ENCODE results near the gene CCDC85C.

Gene CCDC85C

DNA sequence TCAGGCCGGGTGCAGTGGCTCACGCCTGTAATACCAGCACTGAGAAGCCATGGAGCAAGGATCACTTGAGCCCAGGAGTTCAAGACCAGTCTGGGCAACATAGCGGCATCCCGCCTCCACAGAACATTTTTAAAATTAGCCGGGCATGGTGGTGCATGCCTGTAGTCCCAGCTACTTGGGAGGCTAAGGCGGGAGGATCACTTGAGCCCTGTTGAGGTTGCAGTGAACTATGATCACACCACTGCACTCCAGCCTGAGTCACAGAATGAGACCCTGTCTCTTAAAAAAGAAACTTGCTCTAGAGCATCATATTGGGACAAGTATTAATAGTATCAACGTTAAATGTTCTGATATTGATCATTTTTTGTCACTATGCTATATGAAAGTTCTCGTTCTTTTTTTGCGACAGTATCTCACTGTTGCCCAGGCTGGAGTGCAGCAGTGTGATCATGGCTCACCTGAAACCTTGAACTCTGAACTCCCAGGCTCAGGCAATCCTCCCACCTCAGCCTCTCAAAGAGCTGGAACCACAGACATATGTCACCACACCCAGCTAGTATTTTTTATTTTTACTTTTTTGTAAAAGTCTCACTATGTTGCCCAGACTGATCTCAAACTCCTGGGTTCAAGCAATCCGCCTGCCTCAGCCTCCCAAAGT, 47.7 kb downstream of the CCDC85C start:
- DNase-seq (ENCODE audit: low read depth) = no peak

- no peak for DNase-seq (ENCODE audit: low read depth)
These were observed 49.1 kb downstream of the CCDC85C start for GRCh38 chr14:99554757-99555531.

- no peak for DNase-seq (ENCODE audit: low read depth)
These were observed 49.8 kb downstream of the CCDC85C start for GRCh38 chr14:99554184-99554583.

DNA sequence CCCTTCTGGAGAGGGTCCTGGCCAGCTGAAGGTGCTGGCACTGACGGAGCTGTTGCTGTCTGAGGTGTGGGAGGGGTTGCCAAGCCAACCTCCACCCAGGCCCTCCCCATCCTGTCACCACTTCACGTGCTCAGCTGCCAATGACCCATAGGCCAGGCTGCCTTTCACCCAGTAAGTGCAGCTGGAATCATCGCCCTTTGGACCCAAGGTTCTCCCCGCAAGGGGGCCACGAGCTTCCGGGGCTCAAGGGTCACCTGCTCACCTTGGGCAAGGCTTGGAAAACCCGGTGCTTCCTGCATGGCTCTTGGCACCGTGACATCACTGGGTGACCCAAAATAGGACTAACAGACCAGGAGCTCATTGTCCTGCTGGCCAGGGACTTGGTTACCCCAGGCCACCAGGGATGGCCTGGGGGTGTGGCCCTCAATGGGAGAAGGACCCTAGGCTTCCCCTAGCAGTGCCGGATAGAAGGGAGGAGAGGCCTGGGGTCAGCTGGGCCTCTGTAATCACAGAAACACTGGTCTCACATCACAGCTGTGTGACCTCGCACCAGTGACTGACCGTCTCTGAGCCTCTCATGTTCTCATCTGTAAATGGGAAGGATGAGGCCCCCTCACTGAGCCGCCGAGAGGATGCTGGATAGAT, 51.3 kb downstream of the CCDC85C start:
- DNase-seq (ENCODE audit: low read depth) = no peak

GRCh38 chr14:99552021-99552553, 51.9 kb downstream of the CCDC85C start:
- DNase-seq (ENCODE audit: low read depth) = no peak

DNA sequence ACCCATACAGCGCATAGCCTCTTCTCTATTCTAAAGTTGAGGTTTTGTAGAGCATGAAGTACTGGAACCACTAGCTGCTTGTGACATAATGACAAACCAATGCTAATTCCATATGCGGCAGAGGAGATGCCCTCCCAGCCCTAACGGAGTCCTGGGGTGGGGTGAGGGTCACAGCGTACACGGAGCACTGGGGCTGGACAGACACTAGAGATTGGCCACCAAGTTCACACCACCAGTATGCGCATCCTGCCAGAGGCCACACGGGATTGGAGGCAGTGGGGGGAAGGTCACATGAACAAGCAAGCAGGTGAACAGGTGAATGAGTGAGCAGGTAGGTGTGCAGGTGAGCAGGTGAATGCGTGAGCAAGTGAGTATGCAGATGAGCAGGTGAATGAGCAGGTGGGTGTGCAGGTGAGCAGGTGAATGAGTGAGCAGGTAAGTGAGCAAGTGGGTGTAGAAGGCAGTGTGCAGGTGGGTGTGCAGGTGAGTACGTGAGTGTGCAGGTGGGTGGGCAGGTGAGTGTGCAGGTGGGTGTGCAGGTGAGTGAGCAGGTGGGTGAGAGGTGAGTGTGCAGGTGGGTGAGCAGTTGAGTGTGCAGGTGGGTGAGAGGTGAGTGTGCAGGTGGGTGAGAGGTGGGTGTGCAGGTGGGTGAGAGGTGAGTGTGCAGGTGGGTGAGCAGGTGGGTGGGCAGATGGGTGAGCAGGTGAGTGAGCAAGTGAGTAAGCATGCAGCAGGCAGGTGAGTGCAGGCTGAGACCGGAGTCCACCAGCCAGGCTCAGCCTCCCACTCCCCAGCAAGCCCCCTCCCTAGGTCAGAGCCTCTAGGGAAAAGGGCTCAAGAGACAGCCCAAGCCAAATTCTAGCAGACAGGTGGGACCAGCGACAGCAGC, 52.7 kb downstream of the CCDC85C start:
- DNase-seq (ENCODE audit: low read depth) = no peak

DNA sequence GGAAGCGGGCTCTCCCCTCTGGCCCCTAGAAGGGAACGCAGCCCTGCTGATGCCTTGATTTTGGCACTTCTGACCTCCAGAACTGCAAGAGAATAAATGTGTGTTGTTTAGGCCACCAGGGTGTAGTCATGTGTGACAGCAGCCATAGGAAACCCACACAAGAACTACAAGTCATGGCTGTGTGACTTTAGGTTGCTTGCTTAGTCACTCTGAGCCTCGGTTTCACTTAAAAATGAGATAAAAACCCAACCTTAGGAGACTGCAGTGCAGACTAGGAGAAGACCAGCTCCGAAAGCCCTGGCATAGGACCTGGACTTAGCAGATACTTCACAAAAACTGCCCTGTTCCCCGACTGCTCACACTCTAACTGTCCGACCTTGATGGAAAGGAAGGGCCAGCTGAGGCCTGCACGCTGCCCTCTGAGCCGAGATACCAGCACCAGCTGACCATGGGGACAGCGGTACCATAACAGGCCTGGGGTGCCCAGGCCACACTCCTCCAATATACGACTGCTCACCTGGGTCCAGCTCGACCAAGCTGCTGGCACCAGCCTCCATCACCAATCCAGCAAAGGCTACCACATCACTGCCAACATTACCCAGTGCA, 53.5 kb downstream of the CCDC85C start:
- DNase-seq (ENCODE audit: low read depth) = no peak

DNA sequence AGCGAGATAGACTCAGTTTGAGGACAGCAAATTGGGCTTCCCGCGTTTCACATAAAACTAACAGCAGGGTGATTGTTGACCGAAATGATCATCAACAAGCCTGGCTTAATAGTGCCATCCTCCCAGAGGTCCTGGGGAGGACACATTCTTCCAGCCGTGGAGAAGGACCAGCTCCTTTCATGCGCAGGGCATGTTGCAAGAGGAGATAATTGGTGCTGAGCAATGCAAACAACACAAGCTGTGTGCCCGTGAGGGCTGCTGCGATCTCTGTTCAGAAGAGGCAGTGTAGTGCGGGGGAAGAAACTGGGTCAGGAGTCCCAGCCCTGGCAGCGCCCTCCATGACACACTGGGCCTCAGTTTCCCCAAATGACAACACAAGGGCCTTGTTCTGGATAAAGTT, 54.3 kb downstream of the CCDC85C start:
- peak; percentile 39 for DNase-seq (ENCODE audit: low read depth)

DNA sequence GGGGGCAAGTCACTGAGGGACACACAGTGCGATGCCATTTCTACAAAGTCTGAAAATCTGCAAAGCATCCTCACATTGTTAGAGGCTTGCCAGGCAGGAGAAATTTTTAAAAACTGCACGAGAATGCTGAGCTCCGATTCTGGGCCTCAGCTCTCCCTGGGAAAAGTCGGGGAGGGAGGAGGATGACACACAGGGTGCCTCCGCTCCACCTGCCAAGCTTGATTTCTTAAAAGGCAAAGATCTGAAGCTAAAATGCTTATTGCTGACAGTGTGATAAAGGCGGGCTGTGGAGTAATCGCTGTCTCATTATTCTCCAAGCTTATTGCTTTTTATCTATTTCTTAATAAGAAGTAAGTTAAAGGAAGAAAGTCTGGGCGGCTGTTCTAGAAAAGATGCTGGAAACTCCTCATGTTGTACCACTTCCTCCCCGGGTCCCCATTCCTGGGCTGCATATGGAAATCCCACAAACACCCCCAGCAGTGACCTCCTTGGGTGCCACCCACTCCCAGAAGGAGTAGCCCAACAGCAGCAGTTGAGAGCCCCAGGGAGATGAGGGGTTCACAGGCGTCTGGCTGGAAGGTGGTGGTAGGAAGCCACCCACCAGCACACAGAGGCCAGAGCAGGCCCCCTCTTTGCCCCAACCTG, 55.0 kb downstream of the CCDC85C start:
- DNase-seq (ENCODE audit: low read depth) = no peak

DNA sequence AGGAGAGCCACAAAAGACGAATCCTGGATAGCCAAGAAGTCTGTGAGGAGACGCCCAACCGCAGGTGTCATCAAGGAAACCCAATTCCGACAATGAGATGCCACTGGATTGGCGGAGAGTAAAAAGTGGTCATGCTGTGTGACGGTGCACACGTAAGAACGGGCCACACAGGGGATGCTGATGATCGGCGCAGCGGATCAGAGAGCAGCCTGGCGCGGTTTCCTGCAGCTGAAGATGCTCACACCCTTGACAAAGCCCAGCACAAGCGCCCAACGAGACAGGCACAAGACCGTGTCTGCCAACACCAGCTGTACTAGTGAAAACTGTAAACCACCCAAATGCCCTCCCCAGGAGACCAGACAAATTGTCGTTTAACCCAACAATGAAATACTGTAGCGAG, 55.8 kb downstream of the CCDC85C start:
- DNase-seq (ENCODE audit: low read depth) = no peak

DNA sequence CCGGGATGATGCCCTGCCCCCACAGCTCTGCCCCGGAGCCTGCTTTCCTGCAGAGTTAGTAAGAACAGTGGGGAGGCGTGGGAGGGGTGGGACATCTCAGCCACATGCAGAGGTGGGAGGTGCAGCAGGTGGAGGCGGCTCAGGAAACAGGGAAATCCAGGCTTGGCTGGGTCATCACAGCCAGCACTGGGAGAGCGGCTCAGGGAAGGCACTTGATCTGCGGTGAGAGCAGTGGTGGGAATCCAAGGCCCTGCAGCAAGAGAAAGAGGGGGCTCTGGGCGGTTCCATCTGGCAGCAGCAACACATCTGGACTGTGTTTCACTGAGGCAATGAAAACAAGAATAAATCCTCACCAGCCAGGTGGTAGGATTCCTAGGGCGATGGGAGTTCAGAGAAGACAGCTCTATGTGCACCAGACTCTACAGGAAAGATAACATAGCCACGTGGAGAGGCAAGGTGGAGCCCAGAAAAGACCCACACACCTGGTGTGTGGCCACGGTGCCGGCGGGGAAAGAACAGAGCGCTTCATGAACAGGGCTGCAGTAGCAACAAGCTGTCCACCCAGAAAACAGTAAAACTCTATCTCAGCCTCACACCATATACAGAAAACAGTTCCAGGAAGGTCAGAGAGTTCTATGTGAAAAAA, 57.6 kb downstream of the CCDC85C start:
- DNase-seq (ENCODE audit: low read depth) = no peak

DNA sequence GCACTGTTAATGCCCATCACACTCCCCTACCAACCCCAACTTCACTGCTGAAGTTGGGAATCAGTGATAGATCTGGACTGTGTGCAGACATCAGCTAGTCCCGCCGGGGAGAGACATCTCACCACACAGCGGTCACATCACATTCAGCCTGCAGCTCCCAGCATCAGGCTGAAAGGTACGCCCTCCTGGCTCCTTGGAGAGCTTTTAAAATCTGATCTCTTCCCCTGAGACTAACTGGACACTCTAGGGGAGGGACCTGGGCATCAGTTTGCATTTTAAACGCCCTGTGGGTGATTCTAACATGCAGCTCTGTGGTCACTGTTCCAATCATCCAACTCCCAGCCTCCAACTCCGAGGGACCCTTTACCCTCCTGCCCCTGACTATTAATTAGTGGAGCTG, 58.4 kb downstream of the CCDC85C start:
- DNase-seq (ENCODE audit: low read depth) = no peak

DNA sequence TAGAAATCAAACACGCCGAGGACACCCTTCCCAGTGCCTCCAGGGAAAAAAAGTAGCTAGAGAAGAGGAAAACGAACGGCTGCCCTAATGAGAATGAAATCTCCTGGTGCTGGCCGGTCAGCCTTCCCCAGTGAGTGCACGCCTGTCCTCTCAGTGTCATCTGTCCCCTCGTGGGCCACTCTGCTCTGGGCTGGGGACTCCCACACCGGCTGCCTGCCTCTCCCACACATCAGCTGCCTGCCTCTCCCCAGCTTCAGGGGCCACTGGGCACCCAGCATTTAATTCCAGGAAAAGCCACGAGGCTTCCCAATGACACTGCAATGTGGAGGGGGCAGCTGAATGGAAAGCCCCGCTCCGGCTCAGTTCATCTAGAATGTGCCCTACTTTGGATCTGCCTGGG, 59.0 kb downstream of the CCDC85C start:
- DNase-seq (ENCODE audit: low read depth) = no peak

DNA sequence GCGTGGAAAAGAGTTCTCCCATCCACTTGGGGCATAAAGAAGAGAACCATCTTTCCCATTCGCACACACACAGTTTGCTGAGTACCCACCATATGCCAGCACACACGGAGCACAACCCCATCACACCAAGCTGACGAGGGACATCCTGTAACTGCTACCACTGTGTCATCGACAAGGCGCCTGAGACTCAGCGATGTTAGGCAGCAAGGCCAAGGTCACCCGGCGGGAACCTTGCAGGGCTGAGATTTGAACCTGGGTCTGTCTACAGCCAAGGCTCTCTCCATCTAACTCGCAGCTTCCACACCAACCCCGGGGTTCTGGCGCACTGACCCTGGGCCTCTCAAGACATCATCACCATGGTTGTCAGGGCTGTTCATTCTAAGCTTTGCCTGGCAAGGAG, 60.0 kb downstream of the CCDC85C start:
- DNase-seq (ENCODE audit: low read depth) = no peak

DNA sequence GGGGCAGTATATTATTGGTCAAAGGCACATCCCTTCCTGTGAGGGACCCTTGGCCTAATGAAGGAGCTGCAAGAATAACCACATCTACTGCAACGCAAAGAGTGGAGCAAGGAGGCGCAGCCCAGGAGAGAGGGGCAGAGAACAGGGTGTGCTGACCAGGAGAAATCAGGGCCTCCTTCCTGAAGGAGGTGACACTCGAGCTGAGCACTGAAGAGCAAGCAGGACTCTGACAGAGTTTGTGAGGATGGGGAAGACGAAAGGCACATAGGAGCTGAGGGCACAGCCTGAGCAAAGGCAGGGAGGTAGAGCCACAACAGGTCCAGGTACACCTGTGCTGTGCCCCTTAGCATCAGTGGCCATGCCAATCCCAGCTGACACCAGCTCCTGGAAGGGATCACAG, 60.6 kb downstream of the CCDC85C start:
- no peak for DNase-seq (ENCODE audit: low read depth)

- DNase-seq (ENCODE audit: low read depth) = no peak
These were observed 61.4 kb downstream of the CCDC85C start for GRCh38 chr14:99542566-99542965.

DNA sequence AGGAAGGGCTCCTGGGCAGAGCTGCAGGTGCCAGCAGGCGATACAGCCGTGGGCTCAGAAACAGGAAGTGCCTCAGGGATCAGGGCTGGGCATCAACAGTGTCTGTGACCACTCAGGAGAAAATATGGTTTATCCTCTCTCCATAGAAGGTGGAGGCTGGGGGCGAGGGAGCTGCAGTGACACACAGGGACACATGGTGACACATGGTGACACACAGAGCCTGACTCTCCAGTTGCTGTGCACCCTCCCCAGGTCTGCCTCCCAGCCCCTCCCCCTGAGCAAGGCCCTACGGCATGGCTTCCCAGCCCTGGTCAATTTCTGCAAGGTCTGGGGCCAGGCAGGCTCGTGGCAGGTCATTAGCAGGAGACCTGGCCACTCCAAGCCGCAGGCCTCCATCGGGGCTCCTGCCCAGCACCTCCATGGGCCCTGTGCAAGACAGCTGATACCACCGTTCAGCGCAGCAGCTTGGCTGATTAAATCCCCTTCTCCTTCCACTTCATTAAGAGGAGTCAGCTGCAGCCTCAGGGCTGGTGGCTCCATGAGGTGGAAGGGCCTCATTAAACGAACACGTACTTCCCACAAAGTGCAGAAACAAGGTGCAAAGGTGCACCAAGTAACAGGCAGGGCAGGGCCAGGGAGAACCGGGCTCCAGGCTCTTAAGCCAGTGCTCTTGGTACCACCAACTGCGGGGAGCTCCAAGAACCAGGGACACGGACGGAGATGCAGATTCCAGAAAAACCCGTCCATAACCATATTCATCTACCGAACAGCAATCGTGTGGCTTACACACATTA, 62.1 kb downstream of the CCDC85C start:
- DNase-seq (ENCODE audit: low read depth) = no peak

- DNase-seq (ENCODE audit: low read depth) = no peak
These were observed 62.8 kb downstream of the CCDC85C start for GRCh38 chr14:99541211-99541610.

DNA sequence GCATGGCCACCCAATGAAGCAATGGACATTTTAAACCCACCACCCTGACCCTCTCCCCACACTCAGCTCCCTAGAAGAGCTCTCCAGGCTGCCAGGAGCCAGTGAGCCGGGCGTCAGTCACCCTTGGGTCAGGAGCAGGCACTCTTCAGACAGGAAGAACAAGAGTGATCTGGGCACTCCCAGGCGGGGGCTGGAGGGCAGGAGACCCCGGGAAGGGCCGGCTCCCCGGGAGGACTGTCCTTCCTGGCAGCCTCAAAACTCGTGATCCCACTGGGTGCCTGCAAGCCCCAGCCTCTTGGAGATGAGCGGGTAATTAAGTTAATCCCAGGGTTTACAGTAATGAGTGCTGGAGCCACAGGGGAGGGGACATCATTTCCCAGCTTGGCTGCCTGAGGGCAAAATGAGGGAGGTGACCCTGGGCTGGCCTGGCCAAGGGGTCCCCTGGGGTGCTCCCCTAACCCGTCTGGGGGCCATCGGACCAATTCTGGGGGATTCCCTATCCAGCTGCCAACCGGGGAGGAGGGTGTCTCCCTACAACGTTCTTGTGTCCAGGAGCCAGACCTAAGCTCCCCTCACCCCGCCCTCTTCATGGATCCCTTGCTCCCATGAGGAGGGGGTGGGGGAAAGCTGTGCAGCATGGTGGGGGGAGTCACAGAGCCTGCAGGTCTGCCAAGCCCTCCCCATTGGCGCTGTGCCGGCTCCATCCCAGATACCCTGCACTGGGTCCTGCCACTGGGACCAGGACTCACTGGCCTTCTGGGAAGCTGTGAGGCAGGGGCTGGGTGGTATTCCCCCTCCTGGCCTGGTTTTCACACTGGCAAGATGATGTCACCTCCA, 63.6 kb downstream of the CCDC85C start:
- no peak for DNase-seq (ENCODE audit: low read depth)

Data from EH (cell line).